ENCODE data around the gene HTT.

HTT gene

GRCh38 chr4:3283916-3284315 is 209.4 kb downstream of the HTT start:
- Histone ChIP-seq H3K9me3 (ENCODE audit: control insufficient read depth, low read length) (no peaks in the 10 kb centered on the region), H3K9ac (no peak overlapping the region), H3K36me3 (ENCODE audit: control insufficient read depth, insufficient read depth, low read length) (no peaks in the 10 kb centered on the region), H3K27me3 (ENCODE audit: control insufficient read depth, insufficient read depth, low read length) (no peaks in the 10 kb centered on the region), H2AFZ (no peak overlapping the region), H3K79me2 (no peaks in the 10 kb centered on the region), H3K4me2 (ENCODE audit: low read length) (no peak overlapping the region), H3K4me1 (no peaks in the 10 kb centered on the region), H3K4me3 (ENCODE audit: low read depth, low read length) (no peak overlapping the region), H3K27ac (no peak overlapping the region)
- TF ChIP-seq CTCF (IDR thresholded peaks at IDR 0.05), result no peak

GRCh38 chr4:3284734-3285557 is 210.5 kb downstream of the HTT start:
- H3K4me3 ChIP-seq (ENCODE audit: low read depth, low read length), result no peak overlapping the region
- TF ChIP-seq CTCF (IDR thresholded peaks at IDR 0.05), result no peak
- no peak overlapping the region for H3K27ac ChIP-seq
- no peaks in the 10 kb centered on the region for H3K36me3 ChIP-seq (ENCODE audit: control insufficient read depth, insufficient read depth, low read length)
- no peak overlapping the region for H2AFZ ChIP-seq
- H3K9me3 ChIP-seq (ENCODE audit: control insufficient read depth, low read length), result no peaks in the 10 kb centered on the region
- H3K4me2 ChIP-seq (ENCODE audit: low read length), result no peak overlapping the region
- H3K79me2 ChIP-seq, result no peaks in the 10 kb centered on the region
- no peaks in the 10 kb centered on the region for H3K4me1 ChIP-seq
- no peak overlapping the region for H3K9ac ChIP-seq
- no peaks in the 10 kb centered on the region for H3K27me3 ChIP-seq (ENCODE audit: control insufficient read depth, insufficient read depth, low read length)

GRCh38 chr4:3285558-3286334 is 211.3 kb downstream of the HTT start:
- no peak for TF ChIP-seq CTCF (IDR thresholded peaks at IDR 0.05)
- no peak overlapping the region for H3K9ac ChIP-seq

GRCh38 chr4:3286335-3287175 is 212.1 kb downstream of the HTT start:
- Histone ChIP-seq H3K4me2 (ENCODE audit: low read length) (no peak overlapping the region), H3K4me1 (no peaks in the 10 kb centered on the region), H3K9me3 (ENCODE audit: control insufficient read depth, low read length) (no peaks in the 10 kb centered on the region), H3K9ac (no peak overlapping the region), H3K79me2 (no peaks in the 10 kb centered on the region), H3K27me3 (ENCODE audit: control insufficient read depth, insufficient read depth, low read length) (no peaks in the 10 kb centered on the region), H3K4me3 (ENCODE audit: low read depth, low read length) (no peak overlapping the region), H2AFZ (no peak overlapping the region), H3K27ac (no peak overlapping the region), H3K36me3 (ENCODE audit: control insufficient read depth, insufficient read depth, low read length) (no peaks in the 10 kb centered on the region)
- TF ChIP-seq CTCF (IDR thresholded peaks at IDR 0.05), result no peak

More at GRCh38 chr4:3285558-3286334, 211.3 kb downstream of the HTT start:
- Histone ChIP-seq H3K4me1 (no peaks in the 10 kb centered on the region), H3K27ac (no peak overlapping the region), H3K27me3 (ENCODE audit: control insufficient read depth, insufficient read depth, low read length) (no peaks in the 10 kb centered on the region), H3K4me3 (ENCODE audit: low read depth, low read length) (no peak overlapping the region), H2AFZ (no peak overlapping the region), H3K36me3 (ENCODE audit: control insufficient read depth, insufficient read depth, low read length) (no peaks in the 10 kb centered on the region), H3K79me2 (no peaks in the 10 kb centered on the region), H3K9me3 (ENCODE audit: control insufficient read depth, low read length) (no peaks in the 10 kb centered on the region), H3K4me2 (ENCODE audit: low read length) (no peak overlapping the region)
